GM19438 (cell line): Measurements from ENCODE around the gene FLYWCH2.

Source experiments
- ATAC-seq: cut with Tn5 transposase; IDR thresholded peaks from one replicate; pipeline ENCODE4 v1.9.1; 2021; ENCODE audit warnings: low read depth; ENCODE audit not compliant: unreplicated experiment

FLYWCH2 gene, protein sequence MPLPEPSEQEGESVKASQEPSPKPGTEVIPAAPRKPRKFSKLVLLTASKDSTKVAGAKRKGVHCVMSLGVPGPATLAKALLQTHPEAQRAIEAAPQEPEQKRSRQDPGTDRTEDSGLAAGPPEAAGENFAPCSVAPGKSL

DNA sequence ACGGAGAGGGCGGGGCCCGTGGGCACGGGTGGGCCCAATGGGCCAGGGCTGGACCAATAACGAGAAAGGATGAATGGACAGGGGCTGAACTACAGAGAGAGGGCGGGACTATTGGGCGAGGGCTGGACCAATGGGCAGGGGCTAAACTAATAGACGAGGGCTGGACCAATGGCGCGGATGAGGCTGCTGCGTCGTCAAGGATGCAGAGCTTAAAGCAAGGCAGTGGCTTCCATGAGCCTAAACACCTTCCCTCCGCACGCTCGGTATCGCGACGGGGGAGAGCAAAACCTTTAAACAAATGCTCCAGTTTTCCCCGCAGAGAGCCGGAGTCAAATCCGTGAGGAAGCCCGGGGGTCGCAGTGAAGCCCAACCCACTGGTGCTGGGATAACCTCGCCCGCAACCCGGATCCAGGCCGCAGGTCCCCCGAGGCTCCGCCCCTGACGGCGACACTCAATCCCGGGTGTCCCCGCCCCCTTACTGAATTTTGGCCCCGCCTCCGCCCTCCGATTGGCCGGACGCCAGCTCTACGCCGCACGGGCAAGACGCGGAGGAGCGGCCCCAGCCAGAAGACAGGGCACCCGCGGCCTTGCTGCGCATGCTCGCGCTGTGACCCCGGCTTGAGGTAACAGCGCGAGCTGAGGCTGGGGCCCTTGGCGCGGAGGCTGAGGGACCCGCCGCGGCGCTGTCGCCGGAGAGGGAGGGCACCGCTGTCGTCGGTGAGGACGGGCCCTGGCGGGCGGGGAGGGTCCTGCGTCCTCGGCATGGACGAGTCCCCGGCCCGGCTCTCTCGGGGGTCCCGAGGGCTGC lies at the start of gene FLYWCH2:
TSS of gene FLYWCH2 (plus strand) at position 566 of the 808 bp plus-strand sequence. CDS start 13,235 bp downstream, outside the sequence.
- ATAC-seq, result peak; percentile 88

GRCh38 chr16:2833776-2834175 lies 49.2 kb upstream of the FLYWCH2 start:
- ATAC-seq, result no peak

DNA sequence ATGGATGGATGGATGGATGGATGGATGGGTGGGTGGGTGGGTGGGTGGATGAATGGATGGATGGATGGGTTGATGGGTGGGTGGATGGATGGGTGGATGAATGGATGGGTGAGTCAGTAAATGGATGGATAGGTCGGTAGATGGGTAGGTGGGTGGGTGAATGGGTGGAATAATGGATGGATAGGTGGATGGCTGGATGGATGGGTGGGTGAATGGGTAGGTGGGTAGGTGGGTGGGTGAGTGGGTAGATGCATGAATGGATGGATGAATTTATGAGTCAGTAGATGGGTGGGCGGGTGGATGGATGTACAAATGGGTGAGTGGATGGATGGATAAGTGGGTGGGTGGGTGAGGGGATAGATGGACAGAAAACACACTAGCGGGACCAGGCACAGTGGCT lies 48.0 kb upstream of the FLYWCH2 start:
- no peak for ATAC-seq

DNA sequence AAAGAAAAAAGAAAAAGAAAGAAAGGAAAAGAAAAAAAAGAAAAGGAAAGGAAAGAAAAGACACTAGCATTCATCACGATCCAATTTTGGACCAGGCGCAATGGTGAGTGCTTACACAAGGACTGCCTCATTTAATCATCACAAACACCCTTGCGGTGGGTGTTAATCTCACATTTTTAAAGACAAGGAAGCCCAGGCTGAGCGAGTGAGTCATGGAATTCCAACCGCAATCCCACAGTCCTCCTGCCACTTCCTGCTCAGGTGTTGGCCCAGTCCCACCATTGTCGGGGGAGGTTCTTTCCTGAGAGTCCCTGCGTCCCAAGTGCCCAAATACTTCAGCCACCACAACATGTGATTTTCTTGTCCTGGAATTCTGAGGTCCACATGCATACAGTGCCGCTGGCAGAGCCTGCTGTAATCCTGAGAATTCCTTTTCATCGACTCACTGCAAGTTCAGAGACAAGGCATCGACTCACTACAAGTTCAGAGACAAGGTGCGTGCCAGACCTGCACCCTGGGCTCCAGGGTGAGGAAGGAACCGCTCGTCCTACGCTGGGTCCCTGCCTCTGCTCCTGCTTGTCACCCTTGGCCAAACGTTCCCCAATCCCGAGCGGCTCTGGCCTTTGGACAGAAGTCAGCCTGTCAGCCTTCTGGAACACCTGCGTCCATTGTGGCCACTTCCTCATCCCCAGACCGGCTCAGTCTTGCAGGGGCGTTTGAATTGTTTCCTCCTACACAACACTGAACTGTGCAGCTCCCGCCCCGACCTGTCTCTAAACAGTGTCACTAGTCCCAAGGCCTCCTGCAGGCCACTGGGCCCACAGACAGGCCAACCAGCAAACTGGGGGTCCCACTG lies 47.1 kb upstream of the FLYWCH2 start:
- no peak for ATAC-seq

DNA sequence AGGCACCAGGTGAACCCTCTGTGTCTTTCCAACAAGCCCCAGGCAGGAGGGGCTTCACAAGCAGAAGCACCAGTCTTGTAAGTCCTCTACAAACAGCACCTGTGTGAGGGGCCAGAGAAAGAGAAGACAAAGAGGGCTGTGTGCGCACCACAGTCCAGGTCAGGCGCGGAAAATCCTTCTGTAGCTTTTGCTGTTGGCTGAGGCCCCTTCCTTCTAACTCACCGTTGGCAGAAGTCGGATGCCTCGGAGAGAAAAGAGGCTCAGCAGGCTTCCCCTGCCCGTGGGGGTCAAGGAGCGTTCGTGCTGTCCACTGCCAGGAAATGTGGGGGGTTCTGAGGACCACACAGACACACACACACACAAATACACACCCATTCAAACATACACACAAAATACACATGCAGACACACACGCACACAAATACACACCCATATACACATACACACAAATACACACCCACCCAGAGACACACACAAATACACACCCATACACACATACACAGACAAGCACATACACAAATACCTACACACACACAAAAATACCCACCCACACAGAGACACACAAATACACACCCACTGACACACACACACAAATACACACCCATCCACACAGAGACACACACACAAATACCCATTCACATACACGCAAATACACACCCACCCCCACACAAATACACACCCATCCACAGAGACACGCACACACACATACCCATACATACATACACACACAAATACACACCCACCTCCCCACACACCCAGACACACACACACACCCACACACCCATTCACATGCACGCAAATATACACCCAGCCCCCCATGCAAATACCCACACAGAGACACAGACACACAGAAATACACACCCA lies 46.1 kb upstream of the FLYWCH2 start:
- ATAC-seq, result no peak

GRCh38 chr16:2838928-2839327 lies 44.1 kb upstream of the FLYWCH2 start:
- ATAC-seq, result no peak

- ATAC-seq, result no peak
Observed at GRCh38 chr16:2839650-2840450, 43.2 kb upstream of the FLYWCH2 start.

- ATAC-seq, result no peak
Observed at GRCh38 chr16:2840914-2841313, 42.1 kb upstream of the FLYWCH2 start.

DNA sequence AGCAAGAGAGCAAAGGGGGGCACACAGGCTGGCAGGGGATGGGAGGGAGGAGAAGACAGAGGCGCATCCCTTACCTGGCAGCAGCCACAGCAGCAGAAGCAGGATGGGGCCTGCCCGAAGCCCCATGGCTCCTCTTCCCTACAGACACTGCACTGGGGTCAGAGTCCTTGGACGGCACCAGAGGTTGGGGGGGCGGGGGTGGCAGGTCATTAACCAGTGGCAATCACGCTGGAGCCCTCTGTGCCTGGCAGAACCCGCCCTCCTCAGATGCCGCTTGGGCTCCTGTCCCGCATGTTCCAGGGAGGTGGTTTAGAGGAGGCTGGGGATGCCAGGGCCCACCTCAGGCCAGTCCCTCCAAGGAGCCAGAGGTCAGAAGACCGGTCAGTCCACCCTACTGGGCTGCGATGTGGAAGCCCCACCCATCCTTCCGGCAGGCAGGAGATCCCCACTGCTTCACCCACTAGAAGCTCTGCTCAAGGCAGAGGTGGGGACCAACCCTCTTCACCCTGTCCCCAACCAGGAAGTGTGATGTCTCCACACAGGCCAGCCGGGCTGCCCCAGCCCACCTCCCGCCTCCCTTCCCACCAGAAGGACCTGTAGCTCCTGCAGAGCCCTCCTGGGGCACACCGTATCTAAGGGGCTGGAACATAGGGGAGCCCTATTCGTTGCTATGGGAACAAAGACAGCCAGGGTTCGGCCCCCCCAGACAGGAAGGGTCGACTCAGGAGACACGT lies 41.2 kb upstream of the FLYWCH2 start:
- ATAC-seq, result no peak

DNA sequence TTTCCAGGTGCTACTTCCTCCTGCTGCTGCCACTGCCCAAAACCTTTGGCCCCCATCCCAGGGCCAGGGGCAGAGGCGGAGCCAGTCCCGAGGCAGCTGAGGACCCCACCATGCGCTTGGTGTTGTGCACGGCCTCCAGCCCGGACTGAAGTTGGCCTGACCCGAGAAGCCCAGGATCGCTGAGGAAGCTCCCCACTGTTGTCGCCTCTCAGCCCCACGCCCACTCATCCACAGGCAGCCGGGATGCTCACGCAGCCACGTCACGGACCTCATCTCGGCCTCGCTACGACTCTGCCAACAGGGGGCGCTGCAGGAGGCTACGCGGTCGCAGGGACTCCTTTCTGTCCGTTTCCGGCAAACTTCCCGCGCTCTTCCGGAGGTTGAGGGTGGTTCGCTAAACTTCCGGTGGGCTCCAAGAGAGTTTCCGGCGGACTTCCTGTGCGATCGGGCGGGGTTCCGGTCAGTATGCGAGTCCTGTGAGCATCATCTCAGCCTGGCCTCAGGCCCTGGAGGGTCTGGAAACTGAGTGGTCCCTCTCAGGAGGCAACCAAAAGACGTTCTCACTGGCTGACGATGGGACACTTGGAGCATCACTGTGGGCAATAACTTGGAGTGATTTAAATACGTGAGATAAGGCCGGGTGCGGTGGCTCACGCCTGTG lies 40.5 kb upstream of the FLYWCH2 start:
- ATAC-seq, result no peak

- ATAC-seq, result no peak
Observed at GRCh38 chr16:2843526-2843925, 39.5 kb upstream of the FLYWCH2 start.

DNA sequence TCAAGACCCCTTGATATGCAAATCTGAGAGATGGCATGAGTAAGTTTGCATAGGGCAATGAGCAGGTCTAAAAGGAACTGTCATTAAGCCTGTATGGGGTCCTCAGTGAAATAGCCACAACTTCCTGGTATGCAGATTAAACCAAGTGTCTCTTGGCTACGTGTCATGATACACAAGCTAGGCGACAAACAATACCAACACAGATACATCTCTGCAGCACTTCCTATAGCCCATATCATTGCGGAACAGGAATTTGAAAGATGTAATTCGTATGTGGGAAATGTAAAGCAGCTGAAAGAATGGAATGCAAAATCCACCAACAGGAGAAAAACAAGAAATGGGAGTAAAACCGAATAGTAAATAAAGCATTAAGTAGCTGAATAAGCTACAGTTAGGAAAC lies 37.9 kb upstream of the FLYWCH2 start:
- no peak for ATAC-seq

GRCh38 chr16:2846511-2847310 lies 36.3 kb upstream of the FLYWCH2 start:
- ATAC-seq, result no peak

- no peak for ATAC-seq
Observed at GRCh38 chr16:2848933-2849725, 33.9 kb upstream of the FLYWCH2 start.

- ATAC-seq, result no peak
Observed at GRCh38 chr16:2852003-2852730, 30.8 kb upstream of the FLYWCH2 start.
